Psoas muscle (tissue), 8 donors: ENCODE results near the gene PTK6. TPM values are rescaled to one million over a fixed set of nuclear protein-coding genes. Genes with fewer than 3 reads are reported as not detected.

ENCODE experiments used
- ATAC-seq, 4 donors: fragments of 200-7000 bp; cut with Tn5 transposase; one replicate each; pipeline ENCODE4 v1.9.1; 2020; ENCODE audit warnings: moderate library complexity in 3 of 4, mild to moderate bottlenecking in 2 of 4
- DNase-seq, 2 donors: peaks; one replicate each; pipeline ENCODE4 v3.0.0-alpha.2; 2020
- H3K27ac ChIP-seq: fragments of 200-600 bp; one replicate; pipeline ENCODE4 v1.8.0; 2022
- H3K27me3 ChIP-seq, 3 donors: fragments of 200-600 bp in 1 of 3; one replicate each; pipeline versions ENCODE4 v1.6.1 to v1.8.0; 2013 to 2022; ENCODE audit warnings: low read length in 2 of 3, mild to moderate bottlenecking in 2 of 3, moderate library complexity in 1 of 3; ENCODE audit not compliant: insufficient read depth in 3 of 3
- H3K36me3 ChIP-seq, 2 donors: fragments of 200-600 bp in 1 of 2; one replicate each; pipeline versions ENCODE4 v1.6.1 to v1.8.0; 2013 to 2022; ENCODE audit warnings: low read depth in 1 of 2, mild to moderate bottlenecking in 1 of 2, moderate library complexity in 1 of 2; ENCODE audit not compliant: insufficient read depth in 1 of 2
- H3K4me1 ChIP-seq: fragments of 200-600 bp; one replicate; pipeline ENCODE4 v1.8.0; 2022
- H3K4me3 ChIP-seq: fragments of 200-600 bp; one replicate; pipeline ENCODE4 v1.8.0; 2022; ENCODE audit warnings: mild to moderate bottlenecking
- H3K9me3 ChIP-seq: fragments of 200-600 bp; one replicate; pipeline ENCODE4 v1.8.0; 2022
- WGBS, 3 donors: extraction: QIAGEN DNeasy Blood & Tissue Kit; methylation state at CpG; one replicate each; pipeline versions ENCODE4 v1.1.6 to v1.1.7; 2013; 5-methylcytosine and 5-hydroxymethylcytosine counted together
- intact Hi-C, 2 donors: fragments of 100-400 bp; cut with DNase I; formaldehyde crosslinking; loops; one replicate each; pipeline versions ENCODE4 v1.11.0 to v1.14.2; 2022
- polyA plus RNA-seq, 3 donors: library from polyadenylated mRNA; stranded (reverse); fragments of 200-250 nt; gene quantifications; one replicate each; pipeline ENCODE4 v1.2.3, GENCODE V29; 2013
- total RNA-seq, 4 donors: library from RNA; stranded (reverse); fragmentation: NEBNext Ultra II Directional in 2 of 4; extraction: Animal tissue kit (Norgen Biotek cat#: 25700) in 2 of 4; gene quantifications; one replicate each; pipeline versions ENCODE4 v1.2.1 to v1.2.4, GENCODE V29; 2021 to 2023
- TF ChIP-seq, protein P1 (sequence below): fragments of 200-600 bp; IDR thresholded peaks from one replicate; pipeline ENCODE4 v1.8.0; 2022; ENCODE audit warnings: antibody characterized with exemption
- donor health status: healthy with polysubstance abuse.
- donor health status: DM: no; HTN: no; CAD: no; lungs with moderate emphysema.
- donor health status: Bipolar disorder and iron deficiency.
- donor health status: healthy.
- donor health status: DM: yes; HTN: yes; CAD: no.
- donor health status: DM: no; HTN: no; CAD: no.
- donor health status: DM: no; HTN: no; CAD: no.
- donor health status: DM: yes; HTN: yes; CAD: no.

PTK6 gene
- total and polyA plus RNA-seq, 7 donors, result 0.04 to 0.06 (median 0.04) TPM; not detected in 4

- H3K27me3 ChIP-seq, result peaks cover 0 to 75% (median 21%) of the 10 kb centered on the region in 3 donors
- DNase-seq, result no peak
- no peak for ATAC-seq
- H3K4me1 ChIP-seq, result no peaks in the 10 kb centered on the region
- no peak overlapping the region for H3K27ac ChIP-seq
- H3K36me3 ChIP-seq, result no peaks in the 10 kb centered on the region
- H3K4me3 ChIP-seq, result no peak overlapping the region
- intact Hi-C loops, result no loop called here
- no peaks in the 10 kb centered on the region for H3K9me3 ChIP-seq
- WGBS, 3 donors, result 71 to 74% (median 74%) methylated on average over 34 of the region's 34 CpGs
- TF ChIP-seq, protein P1, sequence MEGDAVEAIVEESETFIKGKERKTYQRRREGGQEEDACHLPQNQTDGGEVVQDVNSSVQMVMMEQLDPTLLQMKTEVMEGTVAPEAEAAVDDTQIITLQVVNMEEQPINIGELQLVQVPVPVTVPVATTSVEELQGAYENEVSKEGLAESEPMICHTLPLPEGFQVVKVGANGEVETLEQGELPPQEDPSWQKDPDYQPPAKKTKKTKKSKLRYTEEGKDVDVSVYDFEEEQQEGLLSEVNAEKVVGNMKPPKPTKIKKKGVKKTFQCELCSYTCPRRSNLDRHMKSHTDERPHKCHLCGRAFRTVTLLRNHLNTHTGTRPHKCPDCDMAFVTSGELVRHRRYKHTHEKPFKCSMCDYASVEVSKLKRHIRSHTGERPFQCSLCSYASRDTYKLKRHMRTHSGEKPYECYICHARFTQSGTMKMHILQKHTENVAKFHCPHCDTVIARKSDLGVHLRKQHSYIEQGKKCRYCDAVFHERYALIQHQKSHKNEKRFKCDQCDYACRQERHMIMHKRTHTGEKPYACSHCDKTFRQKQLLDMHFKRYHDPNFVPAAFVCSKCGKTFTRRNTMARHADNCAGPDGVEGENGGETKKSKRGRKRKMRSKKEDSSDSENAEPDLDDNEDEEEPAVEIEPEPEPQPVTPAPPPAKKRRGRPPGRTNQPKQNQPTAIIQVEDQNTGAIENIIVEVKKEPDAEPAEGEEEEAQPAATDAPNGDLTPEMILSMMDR, result no peak
Observed at GRCh38 chr20:63478346-63479302, 58.6 kb downstream of the PTK6 start.

Other genes with a start within 250 kb of the PTK6 start
- gene COL20A1, start 244.2 kb downstream of the PTK6 start, total RNA-seq, result not detected
- under 1 TPM in 2 of 3 donors, not detected in 1; 0.08 to 0.09 TPM for gene COL20A1, start 244.2 kb downstream of the PTK6 start, polyA plus RNA-seq
- gene CHRNA4, start 176.0 kb downstream of the PTK6 start, total RNA-seq, result under 1 TPM in 2 of 4 donors, not detected in 2; 0.24 to 0.41 TPM
- under 1 TPM in 1 of 3 donors, not detected in 2; 0.01 TPM for gene CHRNA4, start 176.0 kb downstream of the PTK6 start, polyA plus RNA-seq
- gene KCNQ2, start 64.7 kb downstream of the PTK6 start, total RNA-seq, result 1 to 10 TPM in 1 of 4 donors, under 1 TPM in 3; 0.11 to 2.8 (median 0.28) TPM
- gene KCNQ2, start 64.7 kb downstream of the PTK6 start, polyA plus RNA-seq, result under 1 TPM in 2 of 3 donors, not detected in 1; 0.01 to 0.03 TPM
- 1,000 to 10,000 TPM; 1,781 to 2,126 (median 2,004) TPM for gene EEF1A2, start 38.3 kb downstream of the PTK6 start, total RNA-seq
- gene EEF1A2, start 38.3 kb downstream of the PTK6 start, polyA plus RNA-seq, result 1,000 to 10,000 TPM in 2 of 3 donors, 100 to 1,000 TPM in 1; 952 to 1,898 (median 1,229) TPM
- gene PPDPF, start 16.6 kb downstream of the PTK6 start, total RNA-seq, result 100 to 1,000 TPM; 130 to 198 (median 155) TPM
- 100 to 1,000 TPM; 134 to 158 (median 142) TPM for gene PPDPF, start 16.6 kb downstream of the PTK6 start, polyA plus RNA-seq
- gene SRMS, start 10.4 kb upstream of the PTK6 start, total RNA-seq, result not detected
- not detected for gene SRMS, start 10.4 kb upstream of the PTK6 start, polyA plus RNA-seq
- gene FNDC11, start 16.8 kb upstream of the PTK6 start, total RNA-seq, result under 1 TPM in 1 of 4 donors, not detected in 3; 0.14 TPM
- gene FNDC11, start 16.8 kb upstream of the PTK6 start, polyA plus RNA-seq, result under 1 TPM in 2 of 3 donors, not detected in 1; 0.07 to 0.08 TPM
- gene HELZ2, start 36.9 kb upstream of the PTK6 start, total RNA-seq, result 1 to 10 TPM; 3.5 to 8.0 (median 5.4) TPM
- 1 to 10 TPM in 2 of 3 donors, under 1 TPM in 1; 0.82 to 3.1 (median 1.5) TPM for gene HELZ2, start 36.9 kb upstream of the PTK6 start, polyA plus RNA-seq
- 10 to 100 TPM in 1 of 4 donors, 1 to 10 TPM in 3; 5.4 to 10.1 (median 7.8) TPM for gene GMEB2, start 89.7 kb upstream of the PTK6 start, total RNA-seq
- gene GMEB2, start 89.7 kb upstream of the PTK6 start, polyA plus RNA-seq, result 1 to 10 TPM; 6.9 to 8.7 (median 8.5) TPM
- gene STMN3, start 116.0 kb upstream of the PTK6 start, total RNA-seq, result 1 to 10 TPM; 2.4 to 3.1 (median 2.7) TPM
- gene STMN3, start 116.0 kb upstream of the PTK6 start, polyA plus RNA-seq, result 1 to 10 TPM; 1.0 to 2.7 (median 1.2) TPM
- 10 to 100 TPM in 2 of 4 donors, 1 to 10 TPM in 2; 9.2 to 17.5 (median 10.9) TPM for gene RTEL1, start 120.9 kb upstream of the PTK6 start, total RNA-seq
- 1 to 10 TPM; 5.2 to 7.3 (median 7.1) TPM for gene RTEL1, start 120.9 kb upstream of the PTK6 start, polyA plus RNA-seq
- gene TNFRSF6B, start 159.3 kb upstream of the PTK6 start, total RNA-seq, result 1 to 10 TPM in 3 of 4 donors, not detected in 1; 1.3 to 2.2 (median 1.6) TPM
- gene TNFRSF6B, start 159.3 kb upstream of the PTK6 start, polyA plus RNA-seq, result 10 to 100 TPM in 1 of 3 donors, 1 to 10 TPM in 1, under 1 TPM in 1; 0.56 to 16.1 (median 6.1) TPM
- gene ARFRP1, start 170.6 kb upstream of the PTK6 start, total RNA-seq, result 10 to 100 TPM; 22.9 to 38.9 (median 32.6) TPM
- gene ARFRP1, start 170.6 kb upstream of the PTK6 start, polyA plus RNA-seq, result 10 to 100 TPM; 31.7 to 74.0 (median 32.4) TPM
- gene ZGPAT, start 170.7 kb upstream of the PTK6 start, total RNA-seq, result 10 to 100 TPM; 10.7 to 18.2 (median 14.9) TPM
- gene ZGPAT, start 170.7 kb upstream of the PTK6 start, polyA plus RNA-seq, result 10 to 100 TPM; 28.4 to 54.8 (median 43.6) TPM
- gene LIME1, start 199.3 kb upstream of the PTK6 start, total RNA-seq, result 1 to 10 TPM; 1.7 to 4.6 (median 2.6) TPM
- gene LIME1, start 199.3 kb upstream of the PTK6 start, polyA plus RNA-seq, result 1 to 10 TPM; 3.1 to 5.1 (median 4.4) TPM
- 10 to 100 TPM; 40.2 to 79.1 (median 54.7) TPM for gene SLC2A4RG, start 202.4 kb upstream of the PTK6 start, total RNA-seq
- 10 to 100 TPM; 27.1 to 45.5 (median 43.7) TPM for gene SLC2A4RG, start 202.4 kb upstream of the PTK6 start, polyA plus RNA-seq